HG02884 (cell line): ENCODE results near the gene CLDN18.
A peak's percentile ranks its signal among the peaks of the same experiment; 100 is the strongest.

Experiments used
- ATAC-seq: cut with Tn5 transposase; IDR thresholded peaks from one replicate; pipeline ENCODE4 v1.9.1; 2021; ENCODE audit warnings: mild to moderate bottlenecking, moderate library complexity; ENCODE audit not compliant: unreplicated experiment

Gene CLDN18

DNA sequence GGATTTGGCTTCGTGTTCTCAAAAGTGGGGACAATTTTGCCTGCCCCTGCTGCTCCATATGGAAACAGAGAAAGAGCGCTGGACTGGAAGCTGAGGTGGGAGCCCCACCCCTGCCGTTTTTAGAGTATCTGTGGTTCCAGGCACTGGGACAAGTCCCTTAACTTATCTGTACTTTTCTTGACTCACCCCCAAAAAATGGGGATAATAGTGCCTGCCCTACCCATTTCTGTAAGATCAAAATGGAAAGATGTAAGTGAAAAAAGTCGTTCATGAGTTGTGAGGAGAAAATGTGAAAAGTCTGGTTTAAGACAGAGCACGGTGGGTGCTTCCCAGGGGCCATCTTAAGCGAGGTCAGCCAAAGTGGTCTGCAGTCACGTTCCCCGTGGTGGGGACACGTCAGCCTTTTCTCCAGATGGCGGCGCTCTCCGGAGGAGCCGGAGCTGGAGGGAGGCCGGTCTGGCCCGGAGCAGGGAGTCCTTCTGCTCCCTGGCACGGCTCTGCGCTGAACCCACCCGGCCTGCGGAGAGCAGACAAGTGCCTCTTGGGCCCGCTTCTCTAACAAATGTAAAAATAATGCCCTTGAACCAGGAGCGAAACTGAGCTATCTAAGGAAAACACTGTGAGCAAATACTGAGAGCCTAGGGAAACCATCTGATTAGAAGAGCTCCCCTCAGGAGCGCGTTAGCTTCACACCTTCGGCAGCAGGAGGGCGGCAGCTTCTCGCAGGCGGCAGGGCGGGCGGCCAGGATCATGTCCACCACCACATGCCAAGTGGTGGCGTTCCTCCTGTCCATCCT lies at the start of gene CLDN18:
Gene CLDN18 (plus strand): TSS at position 690 of the 797 bp plus-strand sequence. CDS start 61 bp downstream, at position 751.
- ATAC-seq, result no peak

DNA sequence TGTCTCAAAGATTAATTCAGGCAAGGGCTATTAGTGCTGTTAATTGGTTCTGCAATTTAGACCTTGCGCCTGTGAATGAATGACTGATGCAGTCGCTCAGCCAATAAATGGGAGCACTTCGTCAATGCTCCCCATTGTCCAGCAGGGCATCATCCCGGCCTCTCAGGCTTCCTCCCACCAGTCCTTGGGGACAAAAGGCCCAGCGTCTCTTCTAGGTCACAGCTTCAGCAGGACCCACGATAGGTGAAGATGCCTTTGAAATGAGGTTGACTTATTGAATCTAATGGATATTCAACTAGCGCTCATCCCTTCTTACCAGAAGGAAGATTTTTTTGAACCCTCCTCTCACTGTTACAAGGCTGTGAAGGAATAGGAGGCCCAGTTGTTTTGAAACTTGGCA lies 47.7 kb upstream of the CLDN18 start:
- no peak for ATAC-seq

- no peak for ATAC-seq
These were observed 46.5 kb upstream of the CLDN18 start for GRCh38 chr3:137963463-137963862.

DNA sequence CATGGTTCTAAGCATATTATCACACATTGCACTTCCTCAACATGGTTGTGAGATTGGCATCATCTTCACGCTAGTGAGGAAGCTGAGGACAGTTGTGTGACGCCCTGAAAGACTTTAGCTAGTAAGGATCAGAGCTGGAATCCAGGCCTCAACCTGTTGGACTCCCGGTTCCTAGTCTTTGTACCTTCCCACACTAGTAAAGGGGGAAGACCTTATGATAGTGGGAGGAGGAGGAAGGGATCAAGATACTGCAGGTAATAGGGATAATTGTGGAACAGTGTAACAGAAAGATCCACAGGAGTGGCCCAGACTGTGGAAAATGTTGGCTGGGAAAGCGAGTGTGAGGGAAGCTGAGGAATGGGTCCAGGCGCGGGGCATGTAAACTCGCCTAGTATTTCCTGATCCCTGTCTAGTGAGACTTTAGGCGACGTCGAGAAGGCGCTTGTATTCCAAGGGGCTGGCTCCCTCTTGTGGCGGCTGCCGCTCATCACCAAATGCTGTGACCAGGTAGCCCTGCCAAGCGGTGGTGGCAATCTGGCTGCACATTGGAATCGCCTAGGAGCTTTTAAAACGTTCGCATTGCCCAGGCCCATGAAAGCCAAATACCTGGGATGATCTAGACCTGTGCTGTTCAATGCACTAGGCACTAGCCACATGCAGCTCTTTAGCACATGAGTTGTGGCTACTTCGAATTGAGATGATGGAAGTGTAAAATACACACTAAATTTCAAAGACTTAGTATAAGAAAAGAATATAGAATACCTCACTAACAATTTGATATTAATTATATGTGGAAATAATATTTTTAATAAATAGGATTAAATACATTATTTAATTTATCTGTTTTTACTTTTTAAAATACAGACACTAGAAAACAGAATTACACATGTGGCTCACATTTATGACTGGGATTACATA lies 38.8 kb upstream of the CLDN18 start:
- ATAC-seq, result peak; percentile 96

- no peak for ATAC-seq
These were observed 37.6 kb upstream of the CLDN18 start for GRCh38 chr3:137972396-137972795.

DNA sequence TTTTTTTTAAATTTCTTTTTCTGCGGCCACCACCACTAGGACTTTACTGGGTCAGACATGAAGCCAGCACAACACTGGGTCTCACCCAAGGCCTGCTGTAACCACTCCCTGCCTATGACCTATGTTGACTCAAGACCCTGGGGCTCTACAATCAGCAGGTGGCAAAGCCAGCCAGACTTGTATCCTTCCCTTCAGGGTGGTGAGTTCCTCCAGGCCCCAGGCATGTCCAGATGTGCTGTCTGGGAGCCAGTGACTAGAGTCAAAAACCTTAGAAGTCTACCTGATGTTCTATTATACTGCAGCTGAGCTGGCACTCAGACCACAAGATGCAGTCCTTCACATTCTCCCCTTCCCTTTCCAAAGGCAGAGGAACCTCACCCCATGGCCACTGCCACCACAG lies 31.6 kb upstream of the CLDN18 start:
- no peak for ATAC-seq

DNA sequence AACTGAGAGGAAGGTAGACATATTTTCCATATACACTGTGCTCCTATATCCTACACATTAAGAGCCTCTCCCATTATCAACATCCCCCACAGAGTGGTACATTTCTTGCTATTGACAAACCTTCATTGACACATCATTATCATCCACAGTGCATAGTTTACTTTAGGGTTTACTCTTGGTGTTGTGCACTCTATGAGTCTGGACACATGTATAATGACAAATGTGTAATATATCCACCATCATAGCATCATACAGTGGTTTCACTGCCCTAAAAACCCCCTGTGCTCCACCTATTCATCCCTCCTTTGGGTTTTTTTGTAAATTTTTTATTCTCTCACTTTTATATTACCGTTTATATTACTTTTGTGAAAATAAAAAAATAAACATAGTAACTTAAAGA lies 22.2 kb upstream of the CLDN18 start:
- no peak for ATAC-seq

DNA sequence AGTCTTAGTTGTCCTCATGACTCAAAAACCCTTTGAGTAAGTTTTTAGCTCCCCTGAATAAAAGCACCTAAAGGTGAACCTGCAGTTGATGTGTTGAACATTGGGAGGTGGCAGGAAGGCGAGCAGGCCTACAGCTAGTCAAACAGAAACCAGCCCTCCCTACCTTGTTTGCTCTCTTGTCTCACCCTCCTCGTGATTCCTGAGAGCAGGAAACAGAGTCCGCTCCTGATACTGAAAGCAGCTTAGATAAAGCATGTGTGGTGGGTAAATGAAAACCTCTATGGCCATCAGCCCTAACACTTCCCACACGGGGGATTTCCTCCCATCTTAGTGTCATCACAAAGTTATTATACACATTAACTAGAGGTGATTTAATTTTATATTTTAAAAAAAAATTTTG lies 21.8 kb upstream of the CLDN18 start:
- ATAC-seq, result peak; percentile 65

DNA sequence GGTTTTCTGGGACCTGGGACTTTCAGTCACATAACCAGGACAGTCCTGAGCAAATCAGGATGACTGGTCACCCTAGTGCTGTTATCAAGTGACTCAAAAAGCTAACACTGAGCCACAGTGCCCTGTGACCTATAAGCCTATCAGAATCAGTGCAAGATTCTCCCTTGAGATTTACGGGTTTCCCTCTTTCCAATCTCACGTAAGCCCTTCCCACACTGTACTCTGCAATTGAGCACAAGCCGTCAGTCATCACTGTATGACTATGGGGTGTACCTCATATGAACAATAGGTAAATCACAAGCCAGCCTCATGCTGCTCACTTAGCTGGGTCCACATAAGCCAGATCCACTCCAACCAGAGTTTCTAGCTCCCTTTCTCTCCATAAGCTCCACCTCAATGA lies 21.0 kb upstream of the CLDN18 start:
- peak; percentile 72 for ATAC-seq

DNA sequence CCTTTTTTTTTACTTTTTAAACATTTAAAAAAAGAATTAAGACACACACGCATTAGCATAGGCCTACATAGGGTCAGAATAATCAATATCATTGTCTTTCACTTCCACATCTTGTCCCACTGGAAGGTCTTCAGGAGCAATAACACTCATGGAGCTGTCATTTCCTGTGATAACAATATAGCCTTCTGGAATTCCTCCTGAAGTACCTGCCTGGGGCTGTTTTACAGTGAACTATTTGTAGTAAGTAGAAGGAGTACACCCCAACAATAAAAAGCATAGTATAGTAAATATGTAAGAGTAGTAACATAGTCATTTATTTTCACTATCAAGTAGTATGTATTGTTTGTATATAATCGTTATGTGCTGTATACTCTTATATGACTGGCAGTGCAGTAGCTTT lies 19.5 kb upstream of the CLDN18 start:
- ATAC-seq, result no peak

DNA sequence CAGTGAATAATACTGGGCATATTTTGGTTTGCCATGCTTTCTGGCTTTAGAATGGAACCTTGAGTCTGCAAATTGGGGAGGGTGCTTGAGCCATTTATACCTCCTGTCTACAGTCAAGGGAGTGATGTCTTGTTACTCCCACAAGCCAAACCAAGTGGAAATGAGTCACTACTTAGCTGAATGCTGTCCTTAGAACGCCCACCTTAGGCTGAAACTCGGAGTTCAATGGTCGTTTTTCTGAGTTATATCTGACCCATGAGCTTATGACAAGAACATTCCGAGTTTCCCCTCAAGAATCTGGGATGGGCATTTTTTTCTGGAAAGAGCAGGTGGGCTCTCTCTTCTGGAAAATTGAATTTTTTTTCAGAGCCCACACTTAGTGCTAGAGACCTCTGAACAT lies 17.4 kb upstream of the CLDN18 start:
- ATAC-seq, result peak; percentile 23

- ATAC-seq, result no peak
These were observed 11.6 kb upstream of the CLDN18 start for GRCh38 chr3:137998121-137999042.

- ATAC-seq, result no peak
These were observed 6.9 kb upstream of the CLDN18 start for GRCh38 chr3:138003069-138003468.

DNA sequence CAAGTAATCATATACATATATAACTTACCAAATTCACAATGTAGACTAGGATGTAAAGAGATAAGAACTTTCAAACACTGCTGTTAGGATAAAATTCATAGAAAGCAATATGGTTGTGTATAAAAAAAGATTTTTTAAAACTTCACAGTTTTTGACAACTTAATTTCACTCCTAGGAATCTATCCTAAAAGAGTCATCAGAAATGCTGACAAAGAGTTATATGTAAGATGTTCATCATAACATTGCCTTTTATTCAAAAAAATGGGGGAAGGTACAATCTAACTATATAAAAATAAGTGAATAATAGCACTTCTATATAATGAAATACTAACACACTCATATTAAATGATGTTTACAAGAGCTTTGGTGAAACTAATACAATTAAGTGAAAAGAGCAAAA lies 4.3 kb upstream of the CLDN18 start:
- ATAC-seq, result no peak

DNA sequence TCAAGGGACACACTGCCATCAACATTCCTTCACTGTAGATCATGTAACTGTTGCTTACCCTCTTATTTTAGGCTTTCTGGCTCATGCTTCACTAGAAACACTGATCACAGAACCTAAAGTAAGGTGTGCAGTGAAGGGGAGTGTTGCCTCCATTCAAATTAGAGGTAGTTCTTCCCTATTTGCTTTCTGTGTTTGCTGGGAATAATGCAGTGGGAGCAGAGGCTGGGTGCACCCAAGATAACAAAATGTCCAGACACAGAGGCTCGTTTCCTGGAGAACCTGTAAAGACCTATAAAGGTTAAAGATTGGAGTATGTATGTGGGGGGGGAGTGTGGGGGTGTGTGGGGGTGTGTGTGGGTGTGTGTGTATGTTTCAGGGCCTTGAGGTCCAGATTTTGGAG lies 2.1 kb upstream of the CLDN18 start:
- no peak for ATAC-seq

- no peak for ATAC-seq
These were observed 267 bp downstream of the CLDN18 start for GRCh38 chr3:138010273-138010590.

DNA sequence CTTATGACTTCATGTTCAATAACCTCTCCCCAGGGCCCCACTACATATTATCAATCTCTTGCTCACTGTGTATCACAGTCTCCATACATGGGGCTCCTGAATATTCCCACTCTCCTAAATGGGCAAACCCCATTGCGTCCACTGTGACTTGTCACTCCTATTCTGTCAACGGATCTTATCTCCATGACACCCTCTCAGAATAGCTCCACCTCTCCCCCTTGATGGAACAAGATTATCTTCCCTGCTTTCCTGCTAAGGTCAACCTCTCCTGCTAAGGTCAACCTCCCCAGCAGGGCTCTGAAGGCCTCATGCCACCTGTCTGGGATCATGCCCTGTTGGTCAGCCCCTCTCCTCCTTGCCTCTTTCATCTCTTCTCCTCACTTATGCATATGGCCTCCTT lies 1.8 kb downstream of the CLDN18 start:
- ATAC-seq, result no peak

- ATAC-seq, result no peak
These were observed 2.6 kb downstream of the CLDN18 start for GRCh38 chr3:138012526-138012925.

DNA sequence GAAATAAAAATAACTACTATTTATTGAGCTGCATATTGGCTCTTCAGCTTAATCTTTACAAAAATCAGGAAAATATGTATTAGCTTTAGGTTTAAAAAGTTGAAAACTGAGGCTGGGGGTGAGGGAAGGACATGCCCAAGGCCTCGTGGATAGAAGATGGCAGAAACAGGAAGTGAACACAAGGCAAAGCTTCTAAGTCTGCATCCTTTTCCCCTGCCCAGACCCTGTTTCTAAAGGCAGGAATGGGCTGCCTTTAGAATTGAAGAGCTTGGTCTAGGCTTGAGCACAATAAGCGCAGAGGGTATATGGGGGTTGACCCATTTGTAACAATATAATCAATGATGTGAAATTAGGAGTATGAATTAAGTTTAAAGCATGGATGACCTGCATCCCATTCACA lies 6.1 kb downstream of the CLDN18 start:
- ATAC-seq, result no peak

DNA sequence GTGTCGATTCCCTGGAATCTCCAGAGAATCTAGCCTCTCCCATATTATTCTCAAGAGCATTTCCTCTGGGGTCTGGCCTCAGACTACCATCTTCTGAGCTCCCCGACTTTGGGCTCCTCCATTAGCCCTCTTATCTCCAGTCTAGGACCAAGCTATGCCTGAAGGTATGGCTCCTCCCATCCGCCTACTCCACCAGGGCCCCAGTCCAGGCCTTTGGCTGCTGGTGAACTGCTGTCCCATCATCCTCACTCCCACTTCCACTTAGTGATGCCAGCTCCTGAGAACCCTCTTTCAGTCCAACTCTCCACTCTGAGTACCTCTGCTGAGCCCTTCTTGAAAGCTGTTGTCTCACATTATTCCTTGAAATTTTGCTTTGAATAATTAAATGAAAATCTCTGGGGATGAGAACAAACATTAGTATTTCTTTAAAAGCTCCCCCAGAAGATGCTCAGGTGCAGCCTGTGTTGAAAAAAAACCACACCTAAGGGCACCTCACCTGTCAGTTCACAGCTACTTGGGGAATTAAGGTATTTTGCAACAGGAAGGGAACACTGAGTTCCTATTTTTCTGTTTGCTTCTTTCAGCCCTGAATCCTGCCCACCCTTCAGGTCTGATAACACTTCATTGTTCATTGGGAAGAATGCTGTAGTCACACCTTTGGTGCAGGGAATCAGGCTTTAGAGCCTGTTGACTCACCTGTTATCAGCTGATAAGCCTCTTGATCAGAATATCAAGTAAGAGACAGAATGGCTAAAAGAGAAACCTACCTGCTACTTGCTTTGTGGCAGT lies 9.5 kb downstream of the CLDN18 start:
- no peak for ATAC-seq
